Liver (tissue), 9 donors: ENCODE results near the gene HEPACAM. TPM values are rescaled to one million over a fixed set of nuclear protein-coding genes. Genes with fewer than 3 reads are reported as not detected.

Source experiments
- DNase-seq: peaks from one replicate; pipeline ENCODE4 v3.0.0-alpha.2; 2017; ENCODE audit warnings: low spot score
- H3K27ac ChIP-seq, 2 donors: one replicate each; pipeline ENCODE4 v1.7.0; 2013; ENCODE audit warnings: inconsistent platforms in 2 of 2, low read length in 2 of 2, control low read depth in 1 of 2, low read depth in 1 of 2, mild to moderate bottlenecking in 1 of 2
- H3K27me3 ChIP-seq, 4 donors: one replicate each; pipeline versions ENCODE4 v1.6.1 to v1.7.0; 2013; ENCODE audit warnings: low read length in 3 of 4, inconsistent platforms in 1 of 4, mild to moderate bottlenecking in 1 of 4, moderate library complexity in 1 of 4; ENCODE audit not compliant: control insufficient read depth in 4 of 4, insufficient read depth in 4 of 4
- H3K36me3 ChIP-seq, 4 donors: one replicate each; pipeline versions ENCODE4 v1.6.1 to v1.7.0; 2013; ENCODE audit warnings: low read length in 3 of 4, mild to moderate bottlenecking in 3 of 4, low read depth in 1 of 4, moderate library complexity in 1 of 4; ENCODE audit not compliant: control insufficient read depth in 4 of 4, insufficient read depth in 3 of 4
- H3K4me1 ChIP-seq, 4 donors: one replicate each; pipeline versions ENCODE4 v1.6.1 to v1.7.0; 2013; ENCODE audit warnings: low read length in 3 of 4, mild to moderate bottlenecking in 3 of 4, moderate library complexity in 1 of 4; ENCODE audit not compliant: control insufficient read depth in 4 of 4, insufficient read depth in 4 of 4
- H3K4me3 ChIP-seq, 3 donors: one replicate each; pipeline versions ENCODE4 v1.6.1 to v1.7.0; 2013; ENCODE audit warnings: low read length in 3 of 3, control low read depth in 1 of 3, low read depth in 1 of 3, mild to moderate bottlenecking in 1 of 3
- H3K9ac ChIP-seq, 2 donors: one replicate each; pipeline ENCODE4 v1.7.0; 2013; ENCODE audit warnings: low read length in 2 of 2, mild to moderate bottlenecking in 2 of 2, moderate library complexity in 2 of 2, control low read depth in 1 of 2, low read depth in 1 of 2
- H3K9me3 ChIP-seq, 4 donors: one replicate each; pipeline versions ENCODE4 v1.6.1 to v1.7.0; 2013; ENCODE audit warnings: low read length in 3 of 4; ENCODE audit not compliant: control insufficient read depth in 4 of 4
- ATF3 ChIP-seq: IDR thresholded peaks from 2 replicates; pipeline ENCODE4 v1.6.1; 2016; ENCODE audit warnings: antibody characterized with exemption
- EGR1 ChIP-seq, 2 donors: IDR thresholded peaks; 2 replicates each; pipeline ENCODE4 v1.6.1; 2016 to 2018; ENCODE audit warnings: antibody characterized with exemption in 2 of 2, low read depth in 2 of 2
- FOXA1 ChIP-seq: IDR thresholded peaks from 2 replicates; pipeline ENCODE4 v1.6.1; 2016; ENCODE audit warnings: antibody characterized with exemption
- FOXA2 ChIP-seq: IDR thresholded peaks from 2 replicates; pipeline ENCODE4 v1.6.1; 2016; ENCODE audit warnings: antibody characterized with exemption
- GABPA ChIP-seq, 2 donors: IDR thresholded peaks in 1 of 2; conservative IDR thresholded peaks in 1 of 2; 2 replicates each; pipeline ENCODE4 v1.6.1; 2016; ENCODE audit warnings: antibody characterized with exemption in 2 of 2, mild to moderate bottlenecking in 1 of 2, moderate library complexity in 1 of 2
- HNF4A ChIP-seq, 2 donors: conservative IDR thresholded peaks; 2 replicates each; pipeline ENCODE4 v1.6.1; 2016; ENCODE audit warnings: antibody characterized with exemption in 2 of 2, mild to moderate bottlenecking in 2 of 2
- HNF4G ChIP-seq: IDR thresholded peaks from 2 replicates; pipeline ENCODE4 v1.6.1; 2016; ENCODE audit warnings: antibody characterized with exemption
- JUND ChIP-seq, 2 donors: IDR thresholded peaks; 2 replicates each; pipeline ENCODE4 v1.6.1; 2016; ENCODE audit warnings: antibody characterized with exemption in 2 of 2
- NR2F2 ChIP-seq: IDR thresholded peaks from 2 replicates; pipeline ENCODE4 v1.6.1; 2016; ENCODE audit warnings: antibody characterized with exemption
- RAD21 ChIP-seq, 2 donors: IDR thresholded peaks; 2 replicates each; pipeline ENCODE4 v1.6.1; 2016; ENCODE audit warnings: antibody characterized with exemption in 2 of 2, mild to moderate bottlenecking in 2 of 2
- RXRA ChIP-seq, 2 donors: IDR thresholded peaks; 2 replicates each; pipeline ENCODE4 v1.6.1; 2017 to 2018; ENCODE audit warnings: antibody characterized with exemption in 2 of 2, mild to moderate bottlenecking in 1 of 2
- SP1 ChIP-seq: IDR thresholded peaks from 2 replicates; pipeline ENCODE4 v1.6.1; 2018; ENCODE audit warnings: antibody characterized with exemption, mild to moderate bottlenecking
- TAF1 ChIP-seq: conservative IDR thresholded peaks from 2 replicates; pipeline ENCODE4 v1.6.1; 2016; ENCODE audit warnings: antibody characterized with exemption, mild to moderate bottlenecking
- YY1 ChIP-seq: IDR thresholded peaks from 2 replicates; pipeline ENCODE4 v1.6.1; 2016; ENCODE audit warnings: antibody characterized with exemption, mild to moderate bottlenecking
- ZBTB33 ChIP-seq: IDR thresholded peaks from 2 replicates; pipeline ENCODE4 v1.6.1; 2016; ENCODE audit warnings: antibody characterized with exemption
- WGBS: extraction: QIAGEN DNeasy Blood & Tissue Kit; methylation state at CpG from one replicate; pipeline ENCODE4 v1.1.7; 2013; 5-methylcytosine and 5-hydroxymethylcytosine counted together
- polyA plus RNA-seq, 2 donors: library from polyadenylated mRNA; stranded (reverse) in 1 of 2; unstranded in 1 of 2; fragments of 200-250 nt in 1 of 2; fragments of >200 nt in 1 of 2; fragmentation: Nextera tagmentation in 1 of 2; extraction: Ambion mirVana in 1 of 2; gene quantifications; one replicate each; pipeline versions ENCODE4 v1.2.1 to v1.2.3, GENCODE V29; 2013 to 2015
- total RNA-seq, 2 donors: library from RNA; depleted of rRNA; stranded (reverse); fragments of >200 nt; gene quantifications; one replicate each; pipeline ENCODE4 v1.2.3, GENCODE V29; 2014
- TF ChIP-seq, protein P1 (sequence below): fragments of 150-350 bp; IDR thresholded peaks from 2 replicates; pipeline ENCODE4 v1.5.1; 2017; ENCODE audit warnings: improper control_type of control experiment, low read depth, low read length; ENCODE audit not compliant: missing input control
- TF ChIP-seq, protein P2 (sequence below): IDR thresholded peaks from 2 replicates; pipeline ENCODE4 v1.6.1; 2016; ENCODE audit warnings: antibody characterized with exemption
- TF ChIP-seq, protein P3 (sequence below): IDR thresholded peaks from 2 replicates; pipeline ENCODE4 v1.6.1; 2016; ENCODE audit warnings: antibody characterized with exemption, mild to moderate bottlenecking
- donor health status: healthy.
- donor health status: healthy.
- donor health status: healthy.
- donor health status: healthy.
- donor health status: healthy.

The HEPACAM gene
- total and polyA plus RNA-seq, 4 donors, result 0.79 to 7.1 (median 3.3) TPM; not detected in 1

GRCh38 chr11:124889191-124890091 lies 46.4 kb downstream of the HEPACAM start:
- H3K27me3 ChIP-seq, result no peaks in the 10 kb centered on the region
- H3K4me3 ChIP-seq, result no peak overlapping the region
- no peaks in the 10 kb centered on the region for H3K36me3 ChIP-seq
- no peaks in the 10 kb centered on the region for H3K9me3 ChIP-seq
- no peak for TF ChIP-seq HNF4A (conservative IDR thresholded peaks at IDR 0.05)
- TF ChIP-seq RXRA (IDR thresholded peaks at IDR 0.05), result no peak
- TF ChIP-seq, protein P1, sequence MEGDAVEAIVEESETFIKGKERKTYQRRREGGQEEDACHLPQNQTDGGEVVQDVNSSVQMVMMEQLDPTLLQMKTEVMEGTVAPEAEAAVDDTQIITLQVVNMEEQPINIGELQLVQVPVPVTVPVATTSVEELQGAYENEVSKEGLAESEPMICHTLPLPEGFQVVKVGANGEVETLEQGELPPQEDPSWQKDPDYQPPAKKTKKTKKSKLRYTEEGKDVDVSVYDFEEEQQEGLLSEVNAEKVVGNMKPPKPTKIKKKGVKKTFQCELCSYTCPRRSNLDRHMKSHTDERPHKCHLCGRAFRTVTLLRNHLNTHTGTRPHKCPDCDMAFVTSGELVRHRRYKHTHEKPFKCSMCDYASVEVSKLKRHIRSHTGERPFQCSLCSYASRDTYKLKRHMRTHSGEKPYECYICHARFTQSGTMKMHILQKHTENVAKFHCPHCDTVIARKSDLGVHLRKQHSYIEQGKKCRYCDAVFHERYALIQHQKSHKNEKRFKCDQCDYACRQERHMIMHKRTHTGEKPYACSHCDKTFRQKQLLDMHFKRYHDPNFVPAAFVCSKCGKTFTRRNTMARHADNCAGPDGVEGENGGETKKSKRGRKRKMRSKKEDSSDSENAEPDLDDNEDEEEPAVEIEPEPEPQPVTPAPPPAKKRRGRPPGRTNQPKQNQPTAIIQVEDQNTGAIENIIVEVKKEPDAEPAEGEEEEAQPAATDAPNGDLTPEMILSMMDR, result no peak
- TF ChIP-seq EGR1 (IDR thresholded peaks at IDR 0.05; ENCODE audit: low read depth in 2 of 2), result no peak
- TF ChIP-seq ATF3, result no peak
- no peak for TF ChIP-seq ZBTB33
- no peak for TF ChIP-seq YY1
- no peak for TF ChIP-seq TAF1
- TF ChIP-seq NR2F2, result no peak
- TF ChIP-seq HNF4G, result no peak
- TF ChIP-seq SP1, result no peak
- TF ChIP-seq JUND (IDR thresholded peaks at IDR 0.05), result no peak
- no peak for TF ChIP-seq FOXA1
- TF ChIP-seq GABPA (IDR thresholded peaks at IDR 0.05 in 1 of 2, conservative IDR thresholded peaks at IDR 0.05 in 1 of 2), result no peak
- TF ChIP-seq FOXA2, result no peak
- TF ChIP-seq RAD21 (IDR thresholded peaks at IDR 0.05), result no peak
- TF ChIP-seq, protein P2, sequence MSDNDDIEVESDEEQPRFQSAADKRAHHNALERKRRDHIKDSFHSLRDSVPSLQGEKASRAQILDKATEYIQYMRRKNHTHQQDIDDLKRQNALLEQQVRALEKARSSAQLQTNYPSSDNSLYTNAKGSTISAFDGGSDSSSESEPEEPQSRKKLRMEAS, result no peak
- TF ChIP-seq, protein P3, sequence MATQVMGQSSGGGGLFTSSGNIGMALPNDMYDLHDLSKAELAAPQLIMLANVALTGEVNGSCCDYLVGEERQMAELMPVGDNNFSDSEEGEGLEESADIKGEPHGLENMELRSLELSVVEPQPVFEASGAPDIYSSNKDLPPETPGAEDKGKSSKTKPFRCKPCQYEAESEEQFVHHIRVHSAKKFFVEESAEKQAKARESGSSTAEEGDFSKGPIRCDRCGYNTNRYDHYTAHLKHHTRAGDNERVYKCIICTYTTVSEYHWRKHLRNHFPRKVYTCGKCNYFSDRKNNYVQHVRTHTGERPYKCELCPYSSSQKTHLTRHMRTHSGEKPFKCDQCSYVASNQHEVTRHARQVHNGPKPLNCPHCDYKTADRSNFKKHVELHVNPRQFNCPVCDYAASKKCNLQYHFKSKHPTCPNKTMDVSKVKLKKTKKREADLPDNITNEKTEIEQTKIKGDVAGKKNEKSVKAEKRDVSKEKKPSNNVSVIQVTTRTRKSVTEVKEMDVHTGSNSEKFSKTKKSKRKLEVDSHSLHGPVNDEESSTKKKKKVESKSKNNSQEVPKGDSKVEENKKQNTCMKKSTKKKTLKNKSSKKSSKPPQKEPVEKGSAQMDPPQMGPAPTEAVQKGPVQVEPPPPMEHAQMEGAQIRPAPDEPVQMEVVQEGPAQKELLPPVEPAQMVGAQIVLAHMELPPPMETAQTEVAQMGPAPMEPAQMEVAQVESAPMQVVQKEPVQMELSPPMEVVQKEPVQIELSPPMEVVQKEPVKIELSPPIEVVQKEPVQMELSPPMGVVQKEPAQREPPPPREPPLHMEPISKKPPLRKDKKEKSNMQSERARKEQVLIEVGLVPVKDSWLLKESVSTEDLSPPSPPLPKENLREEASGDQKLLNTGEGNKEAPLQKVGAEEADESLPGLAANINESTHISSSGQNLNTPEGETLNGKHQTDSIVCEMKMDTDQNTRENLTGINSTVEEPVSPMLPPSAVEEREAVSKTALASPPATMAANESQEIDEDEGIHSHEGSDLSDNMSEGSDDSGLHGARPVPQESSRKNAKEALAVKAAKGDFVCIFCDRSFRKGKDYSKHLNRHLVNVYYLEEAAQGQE, result no peak
- no peak overlapping the region for H3K27ac ChIP-seq
- no peak for DNase-seq
- WGBS, result 98% methylated on average over 2 of the region's 2 CpGs
- peaks cover 0 to 6% (median 2%) of the 10 kb centered on the region in 4 donors for H3K4me1 ChIP-seq
- no peak overlapping the region for H3K9ac ChIP-seq
